Loucy (cell line): ENCODE results near the gene PTPRN2.

Source experiments
- EZH2phosphoT487 ChIP-seq: fragments of 200-600 bp; IDR thresholded peaks from 2 replicates; pipeline ENCODE4 v1.6.1; 2018; ENCODE audit warnings: antibody characterized with exemption, mild to moderate bottlenecking, moderate library complexity, borderline replicate concordance
- TF ChIP-seq, protein P1 (sequence below): fragments of 200-600 bp; sonication (generic); conservative IDR thresholded peaks from 2 replicates; pipeline ENCODE4 v1.5.1; 2014; ENCODE audit warnings: mild to moderate bottlenecking, antibody characterized with exemption, low read length

DNA sequence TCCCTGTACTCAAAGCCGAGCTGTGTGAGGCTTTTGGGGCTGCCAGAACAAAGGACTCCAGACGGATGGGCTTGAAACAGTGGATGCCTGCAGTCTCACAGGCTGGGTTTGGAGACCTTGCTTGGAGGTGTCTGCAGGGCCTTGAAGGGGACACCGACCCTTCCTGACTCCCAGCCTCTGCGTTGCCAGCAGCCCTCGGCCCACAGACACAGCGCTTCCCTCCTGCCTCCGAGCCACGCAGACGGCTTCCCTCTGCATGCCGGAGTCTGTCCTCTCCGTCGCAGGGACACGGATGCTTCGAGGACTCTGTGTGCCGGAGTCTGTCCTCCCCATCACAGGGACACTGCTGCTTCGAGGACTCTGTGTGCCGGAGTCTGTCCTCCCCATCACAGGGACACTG lies 726.1 kb downstream of the PTPRN2 start:
- TF ChIP-seq, protein P1, sequence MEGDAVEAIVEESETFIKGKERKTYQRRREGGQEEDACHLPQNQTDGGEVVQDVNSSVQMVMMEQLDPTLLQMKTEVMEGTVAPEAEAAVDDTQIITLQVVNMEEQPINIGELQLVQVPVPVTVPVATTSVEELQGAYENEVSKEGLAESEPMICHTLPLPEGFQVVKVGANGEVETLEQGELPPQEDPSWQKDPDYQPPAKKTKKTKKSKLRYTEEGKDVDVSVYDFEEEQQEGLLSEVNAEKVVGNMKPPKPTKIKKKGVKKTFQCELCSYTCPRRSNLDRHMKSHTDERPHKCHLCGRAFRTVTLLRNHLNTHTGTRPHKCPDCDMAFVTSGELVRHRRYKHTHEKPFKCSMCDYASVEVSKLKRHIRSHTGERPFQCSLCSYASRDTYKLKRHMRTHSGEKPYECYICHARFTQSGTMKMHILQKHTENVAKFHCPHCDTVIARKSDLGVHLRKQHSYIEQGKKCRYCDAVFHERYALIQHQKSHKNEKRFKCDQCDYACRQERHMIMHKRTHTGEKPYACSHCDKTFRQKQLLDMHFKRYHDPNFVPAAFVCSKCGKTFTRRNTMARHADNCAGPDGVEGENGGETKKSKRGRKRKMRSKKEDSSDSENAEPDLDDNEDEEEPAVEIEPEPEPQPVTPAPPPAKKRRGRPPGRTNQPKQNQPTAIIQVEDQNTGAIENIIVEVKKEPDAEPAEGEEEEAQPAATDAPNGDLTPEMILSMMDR = no peak
- no peak for TF ChIP-seq EZH2phosphoT487
